ENCODE results near the gene MRGPRF.

DNA sequence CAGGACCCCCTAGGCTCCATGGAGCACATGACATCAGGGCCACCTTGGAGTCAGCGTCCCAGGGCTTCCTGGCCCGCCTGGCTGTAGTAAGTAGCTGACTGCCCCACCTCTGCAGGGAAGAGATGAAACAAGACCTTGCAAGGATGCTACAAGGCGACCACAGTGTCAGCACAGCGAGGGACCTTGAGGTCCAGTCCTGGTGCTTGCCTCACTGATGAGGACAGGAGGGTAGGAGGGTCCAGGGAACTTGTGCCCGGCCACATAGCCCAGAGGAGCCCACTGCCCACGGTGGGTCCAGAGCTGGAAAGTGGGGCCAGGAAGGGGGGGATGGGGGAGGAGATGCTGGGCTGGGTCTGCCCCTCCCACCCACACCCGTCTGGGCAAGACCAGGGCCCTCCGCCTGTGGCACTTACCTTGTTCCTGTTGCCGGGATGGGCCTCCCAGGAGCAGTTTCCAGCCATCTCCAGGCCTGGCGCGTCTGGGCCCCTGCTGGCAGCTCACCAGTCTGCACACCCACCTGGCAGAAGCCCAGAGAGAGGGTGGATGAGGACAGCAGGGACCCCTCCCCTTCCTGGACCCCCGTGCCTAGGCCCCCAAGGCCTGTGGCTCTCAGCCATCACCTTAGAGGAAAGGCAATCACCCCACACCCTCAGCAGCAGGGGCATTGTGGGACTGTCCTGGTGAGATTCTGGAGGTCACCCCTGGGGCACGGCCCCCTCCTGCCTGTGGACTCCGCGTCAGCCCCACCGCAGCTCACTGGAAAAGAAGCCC, 3.4 kb downstream of the MRGPRF start:
- TF ChIP-seq TAF1 (IDR thresholded peaks at IDR 0.05; ENCODE audit: low read depth, low read length) (no peak), POLR2A (IDR thresholded peaks at IDR 0.05; ENCODE audit: low read depth, low read length) (no peak)
